ENCODE measurements around the gene MXRA5. TPM values are rescaled to one million over a fixed set of nuclear protein-coding genes. Genes with fewer than 3 reads are reported as not detected.
A peak's percentile ranks its signal among the peaks of the same experiment; 100 is the strongest.

The MXRA5 gene
- total and polyA plus RNA-seq, 2 of the 8 experiments (the other 6 are each of a cell fraction or from before 2014, with no cell fraction given): 0.56 to 1.7 TPM

GRCh38 chrX:3362956-3363355 is 16.5 kb upstream of the MXRA5 start:
- H3K4me1 ChIP-seq (replicated peaks in 1 of 4; ENCODE audit: control insufficient read depth in 3 of 4, insufficient read depth in 4 of 4, low read length in 3 of 4): no peaks in the 10 kb centered on the region
- H3K9ac ChIP-seq (replicated peaks in 1 of 4; ENCODE audit: extremely low read depth in 1 of 4, low read depth in 3 of 4, low read length in 3 of 4): no peak overlapping the region
- no peak overlapping the region for H3K23ac ChIP-seq (ENCODE audit: insufficient read length)
- H3K4me2 ChIP-seq (ENCODE audit: insufficient read depth in 1 of 2, low read depth in 2 of 2, low read length in 2 of 2): no peak overlapping the region
- H3K56ac ChIP-seq (replicated peaks; ENCODE audit: insufficient read length, low read depth, low read length): no peak overlapping the region
- no peaks in the 10 kb centered on the region for H3K23me2 ChIP-seq (ENCODE audit: low read depth, low read length)
- H2BK15ac ChIP-seq (ENCODE audit: low read length): no peak overlapping the region
- H4K5ac ChIP-seq (ENCODE audit: insufficient read length, low read depth, low read length): no peak overlapping the region
- H4K20me1 ChIP-seq (replicated peaks in 1 of 2; ENCODE audit: control insufficient read depth in 1 of 2, insufficient read depth in 2 of 2, low read length in 2 of 2): no peaks in the 10 kb centered on the region
- no peak overlapping the region for H2BK20ac ChIP-seq (ENCODE audit: low read length)
- no peak overlapping the region for H2AFZ ChIP-seq (ENCODE audit: low read length)
- no peak overlapping the region for H3K4me3 ChIP-seq (ENCODE audit: extremely low read depth in 1 of 4, insufficient read depth in 2 of 4, low read depth in 3 of 4, low read length in 4 of 4)
- no peak overlapping the region for H4K91ac ChIP-seq (replicated peaks; ENCODE audit: insufficient read length, low read length)
- CTCF ChIA-PET (ENCODE audit: partially characterized antibody): no interaction called here
- no peak overlapping the region for H2BK12ac ChIP-seq (ENCODE audit: low read depth, low read length)
- 91% methylated on average over 4 of the region's 4 CpGs; no CpG with 5 or more reads in 1 of the 2 experiments for WGBS, 2 experiments (ENCODE audit: extremely low coverage in 1 of 2, insufficient coverage in 1 of 2, insufficient read length in 1 of 2, insufficient replicate concordance in 2 of 2, low coverage in 1 of 2, low lambda C conversion rate in 2 of 2, missing lambda C conversion rate in 1 of 2)
- no peak overlapping the region for H3K4ac ChIP-seq (replicated peaks; ENCODE audit: insufficient read length, low read depth, low read length)
- peak; percentile 75 for FAIRE-seq
- H3K9me3 ChIP-seq (ENCODE audit: insufficient read depth in 2 of 2, low read depth in 1 of 2, low read length in 1 of 2): no peaks in the 10 kb centered on the region
- no peaks in the 10 kb centered on the region for H3K79me2 ChIP-seq (ENCODE audit: control insufficient read depth in 1 of 2, insufficient read depth in 2 of 2, low read length in 2 of 2)
- DNase-seq (ENCODE audit: low read depth in 1 of 2, low spot score in 2 of 2): no peak
- no peak overlapping the region for H4K8ac ChIP-seq (ENCODE audit: extremely low read depth, insufficient read depth, low read length)
- H3K79me1 ChIP-seq (ENCODE audit: low read depth, low read length): no peaks in the 10 kb centered on the region
- no peaks in the 10 kb centered on the region for H3K36me3 ChIP-seq (ENCODE audit: control insufficient read depth in 2 of 4, insufficient read depth in 4 of 4, low read length in 3 of 4)
- H3K27me3 ChIP-seq (replicated peaks in 1 of 4; ENCODE audit: control insufficient read depth in 3 of 4, extremely low read depth in 1 of 4, insufficient read depth in 3 of 4, low read length in 3 of 4): no peaks in the 10 kb centered on the region
- H3K27ac ChIP-seq (ENCODE audit: low read depth, low read length): no peak overlapping the region
- POLR2A ChIA-PET (ENCODE audit: partially characterized antibody): no interaction called here
- H3K14ac ChIP-seq (ENCODE audit: insufficient read length): no peak overlapping the region
- H3K18ac ChIP-seq (ENCODE audit: extremely low read depth, low read length): no peak overlapping the region
- no peak overlapping the region for H2BK120ac ChIP-seq (replicated peaks; ENCODE audit: low read depth, low read length)
- no peak overlapping the region for H2AK5ac ChIP-seq (ENCODE audit: low read depth, low read length)
- no peak overlapping the region for H2BK5ac ChIP-seq (ENCODE audit: low read depth, low read length)
- no peak for TF ChIP-seq KDM1A (IDR thresholded peaks at IDR 0.05; ENCODE audit: borderline replicate concordance, low read length)
- TF ChIP-seq SP2 (IDR thresholded peaks at IDR 0.05; ENCODE audit: low read length): no peak
- no peak for TF ChIP-seq HDAC2 (IDR thresholded peaks at IDR 0.05; ENCODE audit: borderline replicate concordance in 1 of 2, low read depth in 2 of 2, low read length in 2 of 2)
- no peak for TF ChIP-seq CBX8 (IDR thresholded peaks at IDR 0.05; ENCODE audit: borderline replicate concordance, low read depth, low read length)
- no peak for TF ChIP-seq ASH2L (IDR thresholded peaks at IDR 0.05; ENCODE audit: low read length)
- no peak for TF ChIP-seq JUN (IDR thresholded peaks at IDR 0.05; ENCODE audit: low read depth, low read length)
- TF ChIP-seq TAF7 (optimal IDR thresholded peaks at IDR 0.05; ENCODE audit: borderline replicate concordance, low read depth, low read length): no peak
- TF ChIP-seq HDAC6 (IDR thresholded peaks at IDR 0.05; ENCODE audit: low read depth, low read length): no peak
- no peak for TF ChIP-seq SRF (IDR thresholded peaks at IDR 0.05; ENCODE audit: low read depth, low read length)
- TF ChIP-seq CHD1 (IDR thresholded peaks at IDR 0.05; ENCODE audit: low read depth, low read length): no peak
- TF ChIP-seq USF2 (IDR thresholded peaks at IDR 0.05; ENCODE audit: low read length): no peak
- TF ChIP-seq TAF1 (IDR thresholded peaks at IDR 0.05; ENCODE audit: low read depth, low read length): no peak
- no peak for TF ChIP-seq PHF8 (conservative IDR thresholded peaks at IDR 0.05; ENCODE audit: low read depth, low read length)
- TF ChIP-seq JUND (IDR thresholded peaks at IDR 0.05; ENCODE audit: low read length): no peak
